Kidney (tissue), 14 donors: Measurements from ENCODE around the gene HIC1. TPM values are rescaled to one million over a fixed set of nuclear protein-coding genes. Genes with fewer than 3 reads are reported as not detected.

Experiments
- DNase-seq, 5 donors: peaks; one replicate each; pipeline ENCODE4 v3.0.0-alpha.2; 2013 to 2020
- FAIRE-seq: peaks from 2 replicates; lab custom pipeline; 2012; peaks lifted over from hg19 to GRCh38; lab: Jason Lieb, UNC
- H3K27ac ChIP-seq, 2 donors: one replicate each; pipeline ENCODE4 v1.7.0; 2013; ENCODE audit warnings: low read depth in 2 of 2, low read length in 2 of 2, inconsistent platforms in 1 of 2
- H3K27me3 ChIP-seq: one replicate; pipeline ENCODE4 v1.7.1; 2013; ENCODE audit warnings: low read length, inconsistent platforms; ENCODE audit not compliant: control insufficient read depth, insufficient read depth
- H3K36me3 ChIP-seq, 3 donors: one replicate each; pipeline versions ENCODE4 v1.7.0 to v1.7.1; 2013; ENCODE audit warnings: low read length in 3 of 3, control low read depth in 1 of 3, inconsistent platforms in 1 of 3; ENCODE audit not compliant: insufficient read depth in 3 of 3, control insufficient read depth in 2 of 3
- H3K4me1 ChIP-seq, 3 donors: one replicate each; pipeline versions ENCODE4 v1.7.0 to v1.7.1; 2013; ENCODE audit warnings: low read length in 3 of 3, inconsistent platforms in 1 of 3, low read depth in 1 of 3; ENCODE audit not compliant: control insufficient read depth in 2 of 3, insufficient read depth in 2 of 3
- H3K4me3 ChIP-seq, 3 donors: one replicate each; pipeline versions ENCODE4 v1.7.0 to v1.8.1; 2013; ENCODE audit warnings: low read length in 3 of 3, control low read depth in 1 of 3, inconsistent platforms in 1 of 3
- H3K9ac ChIP-seq, 3 donors: one replicate each; pipeline versions ENCODE4 v1.7.0 to v1.7.1; 2013; ENCODE audit warnings: low read length in 3 of 3, control low read depth in 1 of 3, inconsistent platforms in 1 of 3
- H3K9me3 ChIP-seq, 3 donors: one replicate each; pipeline versions ENCODE4 v1.7.0 to v1.7.1; 2013; ENCODE audit warnings: low read length in 3 of 3, control low read depth in 1 of 3, inconsistent platforms in 1 of 3; ENCODE audit not compliant: control insufficient read depth in 2 of 3, insufficient read depth in 1 of 3
- CTCF ChIP-seq: IDR thresholded peaks from 3 replicates; pipeline ENCODE4 v1.5.1; 2012; ENCODE audit warnings: mild to moderate bottlenecking, moderate library complexity, borderline replicate concordance; ENCODE audit not compliant: insufficient read depth; ENCODE audit errors: extremely low read depth
- intact Hi-C: fragments of 100-400 bp; cut with DNase I; formaldehyde crosslinking; loops from one replicate; pipeline ENCODE4 v1.11.1; 2022
- polyA plus RNA-seq: library from polyadenylated mRNA; stranded (reverse); fragments of 350-450 nt; fragmentation: Illumina TruSeq; extraction: RNeasy Lipid Tissue Mini Kit (QIAGEN cat#74804); gene quantifications from one replicate; pipeline ENCODE4 v1.2.3, GENCODE V29; 2014; ENCODE audit warnings: low read depth, low replicate concordance; ENCODE audit not compliant: insufficient read depth
- total RNA-seq: library from RNA; stranded (reverse); fragmentation: NEBNext Ultra II Directional; extraction: Animal tissue kit (Norgen Biotek cat#: 25700); gene quantifications from one replicate; pipeline ENCODE4 v1.2.1, GENCODE V29; 2021
- donor health status: control.
- donor health status: control.
- donor health status: control.
- donor health status: control.
- donor health status: control.
- donor health status: DM: yes; HTN: yes; CAD: no.
- donor health status: Normal renal cell carcinoma (clear cell type).

The HIC1 gene
- total and polyA plus RNA-seq, 2 donors from 2014 or later, result 2.7 to 13.0 TPM

- DNase-seq (peak in 1 of 5 donors; percentile 53), FAIRE-seq (no peak)
- intact Hi-C loops, result no loop called here
- Histone ChIP-seq H3K9ac (no peak overlapping the region), H3K36me3 (peaks cover 2 to 36% (median 14%) of the 10 kb centered on the region in 3 donors), H3K27ac (no peak overlapping the region), H3K4me1 (peaks cover 0 to 7% (median 5%) of the 10 kb centered on the region in 3 donors), H3K4me3 (no peak overlapping the region), H3K27me3 (no peaks in the 10 kb centered on the region), H3K9me3 (no peaks in the 10 kb centered on the region)
- no peak for TF ChIP-seq CTCF
Observed at GRCh38 chr17:2035541-2036488, 19.1 kb upstream of the HIC1 start.

GRCh38 chr17:2037155-2037554 is 17.7 kb upstream of the HIC1 start:
- Histone ChIP-seq H3K27ac (no peak overlapping the region), H3K9me3 (no peaks in the 10 kb centered on the region), H3K9ac (no peak overlapping the region), H3K4me3 (no peak overlapping the region), H3K36me3 (peaks cover 2 to 36% (median 14%) of the 10 kb centered on the region in 3 donors), H3K27me3 (no peaks in the 10 kb centered on the region), H3K4me1 (peaks cover 0 to 10% (median 8%) of the 10 kb centered on the region in 3 donors)
- intact Hi-C loops, result no loop called here
- no peak for FAIRE-seq
- TF ChIP-seq CTCF, result no peak
- peak in 1 of 5 donors; percentile 52 for DNase-seq

- FAIRE-seq (no peak), DNase-seq (peak in 1 of 5 donors; percentile 2)
- TF ChIP-seq CTCF, result no peak
- Histone ChIP-seq H3K27ac (peak overlapping the region in 1 of 2 donors; percentile 82), H3K36me3 (peaks cover 8 to 35% (median 11%) of the 10 kb centered on the region in 3 donors), H3K9me3 (no peaks in the 10 kb centered on the region), H3K4me1 (peaks cover 0 to 17% (median 15%) of the 10 kb centered on the region in 3 donors), H3K9ac (peak overlapping the region in 1 of 3 donors; percentile 97), H3K4me3 (no peak overlapping the region), H3K27me3 (no peaks in the 10 kb centered on the region)
- intact Hi-C loops, result loop anchor here (5.0 kb wide), 1 partner anchor 133 kb away; no protein-coding TSS in a partner anchor
Observed at GRCh38 chr17:2040219-2040827, 14.6 kb upstream of the HIC1 start.
